ENCODE data around the gene NRP2. TPM values are rescaled to one million over a fixed set of nuclear protein-coding genes. Genes with fewer than 3 reads are reported as not detected.

The NRP2 gene
- total and polyA plus RNA-seq, 2 donors (not counting 1 experiment from before 2014, with no cell fraction given) = 1.8 to 6.8 TPM

DNA sequence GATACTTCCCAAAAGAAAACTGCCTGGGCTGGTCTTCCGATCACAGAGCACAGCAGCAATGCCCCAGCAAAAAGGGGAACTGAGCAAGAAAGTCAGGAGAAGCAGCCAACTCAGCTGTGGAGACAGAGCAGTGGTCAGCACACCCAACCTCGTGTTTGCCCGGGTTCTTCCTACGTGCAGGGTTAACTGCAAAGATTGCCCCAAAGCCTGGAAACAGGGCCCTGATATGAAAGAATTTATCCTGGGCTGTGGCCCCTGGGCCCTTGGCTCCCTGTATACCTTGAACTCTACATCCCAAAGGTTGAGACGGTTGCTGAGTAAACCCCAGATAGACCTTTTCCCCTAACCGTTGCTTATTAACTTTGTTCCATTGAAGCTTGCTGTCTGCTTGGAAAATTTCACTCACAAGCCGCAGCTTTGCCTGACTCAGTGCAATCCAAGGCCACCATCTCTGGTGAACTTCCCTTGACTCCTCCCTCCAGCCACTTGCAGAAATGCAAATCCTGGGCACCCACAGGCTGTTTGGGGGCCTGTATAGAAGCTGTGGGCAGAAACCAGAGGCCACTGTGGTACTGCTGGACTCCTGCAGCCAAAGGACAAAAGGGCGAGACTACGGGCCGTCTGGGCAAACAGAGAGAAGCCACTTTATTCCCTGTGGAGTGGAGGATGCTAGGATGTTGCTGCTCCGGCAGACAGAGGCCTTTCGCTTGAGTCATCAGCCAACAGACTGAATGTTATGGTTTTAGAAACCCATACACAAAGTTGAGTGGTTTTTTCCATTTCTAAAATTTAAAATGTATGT, 18.2 kb downstream of the NRP2 start:
- Histone ChIP-seq H3K9me3 (ENCODE audit: control extremely low read depth in 1 of 3, control insufficient read depth in 2 of 3, insufficient read depth in 1 of 3, low read length in 2 of 3) (no peaks in the 10 kb centered on the region), H3K79me2 (ENCODE audit: control insufficient read depth, insufficient read depth, low read length) (no peaks in the 10 kb centered on the region), H3K9ac (ENCODE audit: low read length) (peak overlapping the region; percentile 4), H4K20me1 (ENCODE audit: control insufficient read depth, insufficient read depth, low read length, poor library complexity, severe bottlenecking) (no peaks in the 10 kb centered on the region), H3K27me3 (replicated peaks in 1 of 4; ENCODE audit: control extremely low read depth in 1 of 4, control insufficient read depth in 3 of 4, insufficient read depth in 4 of 4, low read length in 3 of 4) (no peaks in the 10 kb centered on the region), H3K4me1 (ENCODE audit: control insufficient read depth in 2 of 2, insufficient read depth in 2 of 2, low read length in 2 of 2) (peaks cover 24 to 26% of the 10 kb centered on the region in 2 donors), H3K4me3 (ENCODE audit: control extremely low read depth in 1 of 5, extremely low read depth in 1 of 5, insufficient read depth in 1 of 5, low read depth in 2 of 5, low read length in 4 of 5) (peak overlapping the region in 1 of 5 experiments; percentile 13), H3K27ac (ENCODE audit: low read length in 2 of 2) (no peak overlapping the region), H3K4me2 (replicated peaks; ENCODE audit: low read depth, low read length, poor library complexity, severe bottlenecking) (peak overlapping the region; percentile 52), H2AFZ (ENCODE audit: insufficient read depth, low read depth, low read length, poor library complexity, severe bottlenecking) (peak overlapping the region; percentile 26), H3K36me3 (replicated peaks in 1 of 2; ENCODE audit: control extremely low read depth in 1 of 2, control insufficient read depth in 1 of 2, extremely low read depth in 1 of 2, insufficient read depth in 2 of 2, low read length in 1 of 2) (no peaks in the 10 kb centered on the region)
- peak; percentile 56 for ATAC-seq (ENCODE audit: low read depth)
- Mint-ChIP-seq H3K27ac (peak overlapping the region; percentile 17), H3K4me3 (peak overlapping the region; percentile 69), H3K4me1 (peaks cover 34% of the 10 kb centered on the region), H3K9me3 (ENCODE audit: insufficient read depth) (no peaks in the 10 kb centered on the region), H3K27me3 (no peaks in the 10 kb centered on the region)
- 38% methylated on average over 7 of the region's 12 CpGs for WGBS (ENCODE audit: insufficient coverage)
- ChIA-PET POLR2A (interaction anchor here (1.0 to 1.4 kb wide), 2 partner anchors 18 to 21 kb away, joined by 3 to 4 read pairs; partner anchors contain the start of gene NRP2), CTCF (no interaction called here)
- intact Hi-C loops (cut with micrococcal nuclease) = no loop called here
- no peak for TF ChIP-seq EZH2 (IDR thresholded peaks at IDR 0.05; ENCODE audit: borderline replicate concordance, insufficient read depth, low read depth, low read length, poor library complexity, severe bottlenecking)
- TF ChIP-seq, protein P1, sequence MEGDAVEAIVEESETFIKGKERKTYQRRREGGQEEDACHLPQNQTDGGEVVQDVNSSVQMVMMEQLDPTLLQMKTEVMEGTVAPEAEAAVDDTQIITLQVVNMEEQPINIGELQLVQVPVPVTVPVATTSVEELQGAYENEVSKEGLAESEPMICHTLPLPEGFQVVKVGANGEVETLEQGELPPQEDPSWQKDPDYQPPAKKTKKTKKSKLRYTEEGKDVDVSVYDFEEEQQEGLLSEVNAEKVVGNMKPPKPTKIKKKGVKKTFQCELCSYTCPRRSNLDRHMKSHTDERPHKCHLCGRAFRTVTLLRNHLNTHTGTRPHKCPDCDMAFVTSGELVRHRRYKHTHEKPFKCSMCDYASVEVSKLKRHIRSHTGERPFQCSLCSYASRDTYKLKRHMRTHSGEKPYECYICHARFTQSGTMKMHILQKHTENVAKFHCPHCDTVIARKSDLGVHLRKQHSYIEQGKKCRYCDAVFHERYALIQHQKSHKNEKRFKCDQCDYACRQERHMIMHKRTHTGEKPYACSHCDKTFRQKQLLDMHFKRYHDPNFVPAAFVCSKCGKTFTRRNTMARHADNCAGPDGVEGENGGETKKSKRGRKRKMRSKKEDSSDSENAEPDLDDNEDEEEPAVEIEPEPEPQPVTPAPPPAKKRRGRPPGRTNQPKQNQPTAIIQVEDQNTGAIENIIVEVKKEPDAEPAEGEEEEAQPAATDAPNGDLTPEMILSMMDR (IDR thresholded peaks at IDR 0.05) = no peak
- DNase-seq = peak; percentile 39

- Mint-ChIP-seq H3K27me3 (no peaks in the 10 kb centered on the region), H3K27ac (no peak overlapping the region), H3K4me3 (no peak overlapping the region), H3K9me3 (ENCODE audit: insufficient read depth) (no peaks in the 10 kb centered on the region), H3K4me1 (peaks cover 43% of the 10 kb centered on the region)
- intact Hi-C loops (cut with micrococcal nuclease) = no loop called here
- H2AFZ ChIP-seq (ENCODE audit: insufficient read depth, low read depth, low read length, poor library complexity, severe bottlenecking) = no peak overlapping the region
- no peaks in the 10 kb centered on the region for H3K9me3 ChIP-seq (ENCODE audit: control extremely low read depth in 1 of 3, control insufficient read depth in 2 of 3, insufficient read depth in 1 of 3, low read length in 2 of 3)
- ATAC-seq (ENCODE audit: low read depth) = no peak
- no peaks in the 10 kb centered on the region for H3K36me3 ChIP-seq (replicated peaks in 1 of 2; ENCODE audit: control extremely low read depth in 1 of 2, control insufficient read depth in 1 of 2, extremely low read depth in 1 of 2, insufficient read depth in 2 of 2, low read length in 1 of 2)
- ChIA-PET CTCF (no interaction called here), POLR2A (interaction anchor here (1.4 kb wide), 1 partner anchor 20 kb away, joined by 4 read pairs; no protein-coding TSS in a partner anchor)
- H3K27me3 ChIP-seq (replicated peaks in 1 of 4; ENCODE audit: control extremely low read depth in 1 of 4, control insufficient read depth in 3 of 4, insufficient read depth in 4 of 4, low read length in 3 of 4) = no peaks in the 10 kb centered on the region
- no peak for DNase-seq
- no peak overlapping the region for H3K4me2 ChIP-seq (replicated peaks; ENCODE audit: low read depth, low read length, poor library complexity, severe bottlenecking)
- WGBS (ENCODE audit: insufficient coverage) = no CpG with 5 or more reads among the region's 1 CpG
- H3K79me2 ChIP-seq (ENCODE audit: control insufficient read depth, insufficient read depth, low read length) = no peaks in the 10 kb centered on the region
- no peak overlapping the region for H3K9ac ChIP-seq (ENCODE audit: low read length)
- no peaks in the 10 kb centered on the region for H4K20me1 ChIP-seq (ENCODE audit: control insufficient read depth, insufficient read depth, low read length, poor library complexity, severe bottlenecking)
- H3K4me1 ChIP-seq (ENCODE audit: control insufficient read depth in 2 of 2, insufficient read depth in 2 of 2, low read length in 2 of 2) = peaks cover 33 to 36% of the 10 kb centered on the region in 2 donors
- TF ChIP-seq, protein P1 (IDR thresholded peaks at IDR 0.05) = no peak
- TF ChIP-seq EZH2 (IDR thresholded peaks at IDR 0.05; ENCODE audit: borderline replicate concordance, insufficient read depth, low read depth, low read length, poor library complexity, severe bottlenecking) = no peak
- no peak overlapping the region for H3K4me3 ChIP-seq (ENCODE audit: control extremely low read depth in 1 of 5, extremely low read depth in 1 of 5, insufficient read depth in 1 of 5, low read depth in 2 of 5, low read length in 4 of 5)
- no peak overlapping the region for H3K27ac ChIP-seq (ENCODE audit: low read length in 2 of 2)
Measured at GRCh38 chr2:205701509-205701908, 19.2 kb downstream of the NRP2 start.

Data from B cell (primary cell).